GM21528 (cell line): ENCODE data around the gene FTCDNL1.

Experiments used
- ATAC-seq: cut with Tn5 transposase; IDR thresholded peaks from one replicate; pipeline ENCODE4 v1.9.1; 2021; ENCODE audit warnings: mild to moderate bottlenecking, moderate library complexity; ENCODE audit not compliant: unreplicated experiment, low FRiP score

The FTCDNL1 gene

DNA sequence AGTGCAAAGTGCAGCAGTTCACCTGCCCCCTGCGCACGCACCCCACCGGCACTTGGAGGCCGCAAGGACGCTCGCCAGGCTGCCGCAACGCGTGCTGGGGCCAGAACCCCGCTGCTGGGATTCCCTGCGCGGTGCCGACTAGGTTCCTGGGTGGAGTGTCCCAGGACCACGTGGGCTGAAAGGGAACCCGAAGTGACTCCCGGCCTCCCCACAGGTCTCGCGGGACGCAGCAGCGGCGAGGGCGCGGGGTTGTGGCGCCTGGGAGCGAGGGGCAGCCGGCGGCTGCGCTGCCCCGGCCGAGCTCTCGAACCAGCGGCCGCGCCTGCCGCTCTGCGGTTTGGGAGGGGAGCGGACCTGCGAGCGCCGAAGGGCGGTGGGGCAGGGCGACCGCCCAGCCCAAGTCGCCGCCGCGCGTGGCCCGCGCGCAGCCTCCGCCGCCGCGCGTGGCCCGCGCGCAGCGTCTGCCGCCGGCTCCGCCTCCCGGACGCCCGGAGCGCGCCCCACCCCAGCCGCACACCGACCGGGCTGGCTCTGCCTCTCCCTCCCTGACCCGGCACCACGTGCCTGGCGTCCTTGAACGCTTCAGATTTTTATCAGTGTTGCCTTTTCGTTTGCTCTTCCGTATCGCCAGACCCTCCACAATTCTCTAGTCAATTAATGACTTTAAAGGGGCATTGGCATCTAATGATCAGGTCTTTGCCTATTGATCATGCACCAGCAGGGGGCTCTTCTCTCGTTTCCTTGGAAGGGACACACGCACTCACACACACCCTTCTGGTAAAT is at the start of gene FTCDNL1:
FTCDNL1 (minus strand) TSS at position 475 of the 783 bp plus-strand sequence. CDS start 2,230 bp downstream, outside the sequence.
- peak; percentile 99 for ATAC-seq

DNA sequence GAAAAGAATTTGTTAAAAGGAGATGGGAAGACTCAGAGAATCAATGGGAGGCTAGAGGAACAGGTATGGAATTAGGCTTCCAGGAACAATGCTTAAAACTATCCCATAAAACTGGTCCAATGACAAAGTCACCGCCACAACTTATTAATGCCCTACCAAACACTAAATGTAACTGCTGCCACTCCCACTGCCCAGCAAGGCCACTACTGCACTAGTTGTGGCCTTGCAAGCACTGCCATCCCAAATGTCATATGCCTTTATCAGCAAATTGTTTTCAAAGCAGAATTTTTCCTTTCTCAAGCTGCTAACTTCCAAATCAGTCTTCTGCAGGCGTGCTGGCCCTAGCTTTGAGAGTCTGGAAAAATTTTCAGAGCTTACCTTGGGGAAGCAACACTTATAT is 45.6 kb upstream of the FTCDNL1 start:
- no peak for ATAC-seq

DNA sequence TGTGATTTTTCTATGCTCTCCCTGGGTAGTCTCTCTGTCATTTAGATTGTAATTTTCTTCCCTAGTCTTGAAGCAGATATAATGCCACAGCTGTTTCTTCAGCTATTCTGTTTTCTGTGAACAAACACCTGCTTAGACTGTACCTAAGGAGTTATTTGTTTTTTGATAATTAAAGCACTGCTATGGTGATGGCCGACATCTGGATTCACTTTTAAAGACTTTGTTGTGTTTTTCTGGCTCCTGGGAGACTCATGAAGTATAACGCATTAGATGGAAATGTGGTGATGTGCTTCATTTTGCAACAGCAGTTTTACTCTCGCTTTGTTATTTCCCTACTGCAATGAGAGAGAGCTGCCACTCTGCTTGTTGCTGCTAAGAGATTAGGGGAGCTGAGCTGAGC is 44.4 kb upstream of the FTCDNL1 start:
- no peak for ATAC-seq

DNA sequence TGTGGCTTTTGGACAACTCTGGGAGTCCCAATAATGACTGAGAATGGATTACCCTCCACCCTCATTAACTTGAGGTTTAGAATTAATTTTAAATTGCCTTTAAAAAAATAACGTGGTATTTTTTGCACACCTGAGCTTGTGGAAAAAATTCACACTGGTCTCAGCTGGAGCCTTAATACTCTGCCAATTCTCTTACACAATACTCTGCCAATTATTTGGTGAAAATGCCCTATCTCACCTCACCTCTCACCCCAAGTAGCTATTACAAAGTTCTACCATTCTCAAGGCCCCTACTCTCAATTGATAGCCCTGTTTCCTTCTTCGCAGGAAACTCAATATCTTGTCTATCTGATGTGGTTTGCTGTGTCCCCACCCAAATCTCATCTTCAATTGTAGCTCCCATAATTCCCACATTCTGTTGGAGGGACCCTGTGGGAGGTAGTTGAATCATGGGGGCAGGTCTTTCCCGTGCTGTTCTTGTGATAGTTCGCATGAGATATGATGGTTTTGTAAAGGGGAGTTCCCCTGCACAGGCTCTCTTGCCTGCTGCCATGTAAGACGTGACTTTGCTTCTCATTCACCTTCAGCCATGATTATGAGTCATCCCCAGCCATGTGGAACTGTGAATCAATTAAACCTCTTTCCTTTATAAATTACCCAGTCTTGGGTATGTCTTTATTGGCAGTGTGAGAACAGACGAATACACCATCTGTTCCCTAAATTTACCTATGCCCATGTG is 32.7 kb upstream of the FTCDNL1 start:
- ATAC-seq = no peak

DNA sequence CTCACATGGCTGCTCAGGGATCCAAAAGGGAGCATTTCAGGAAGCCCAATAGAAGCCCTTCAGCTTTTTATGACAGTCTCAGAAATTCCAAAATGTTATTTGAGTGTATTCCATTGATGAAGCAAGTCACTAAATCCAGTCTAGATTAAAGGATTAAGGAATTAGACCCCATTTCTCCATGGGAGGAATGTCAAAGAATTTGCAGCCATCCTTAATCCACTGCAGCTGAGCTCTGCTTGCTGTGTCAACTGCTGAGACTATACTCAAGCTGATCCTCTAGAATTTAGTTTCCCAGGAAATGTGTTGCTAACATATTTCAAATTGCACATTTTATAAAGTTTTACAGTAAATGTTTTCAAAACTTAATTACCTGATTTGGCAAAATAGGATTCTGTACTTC is 31.7 kb upstream of the FTCDNL1 start:
- ATAC-seq = no peak

DNA sequence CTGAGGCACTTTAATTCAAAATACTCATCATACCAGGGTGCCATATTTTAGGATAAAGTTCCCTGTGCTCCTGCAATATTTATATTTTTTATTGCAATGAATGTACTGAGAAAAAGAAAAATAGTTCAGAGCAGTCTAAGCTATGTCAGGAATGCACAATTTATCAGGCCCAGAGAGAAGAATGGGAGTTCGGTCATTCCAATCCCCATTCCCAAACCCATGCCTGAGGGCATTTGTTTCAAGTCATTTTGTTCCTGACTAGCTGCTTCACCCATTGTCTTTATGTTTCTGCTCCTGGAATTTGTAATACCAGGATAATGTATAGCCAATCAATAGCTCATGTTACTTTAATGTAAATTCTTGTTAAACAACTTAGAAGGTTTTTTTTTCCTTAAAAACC is 24.4 kb upstream of the FTCDNL1 start:
- no peak for ATAC-seq

DNA sequence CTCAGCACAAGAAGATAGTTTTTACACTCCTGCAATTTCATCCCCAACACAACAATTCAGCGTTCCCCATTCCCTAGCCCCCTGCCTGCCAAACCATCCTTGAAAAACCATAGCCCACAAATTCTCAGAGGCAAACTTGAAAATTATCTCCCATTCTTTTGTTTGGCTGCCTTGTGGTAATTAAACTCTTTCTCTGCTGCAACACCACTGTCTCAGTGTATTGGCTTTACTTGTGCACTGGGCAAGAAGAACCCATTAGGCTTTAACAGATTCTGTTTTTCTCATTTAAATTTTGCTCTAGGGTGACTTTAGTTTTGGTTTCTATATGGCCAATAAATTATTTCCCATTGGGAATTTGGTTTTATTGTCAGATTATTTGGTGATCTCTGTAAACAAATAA is 23.2 kb upstream of the FTCDNL1 start:
- no peak for ATAC-seq

DNA sequence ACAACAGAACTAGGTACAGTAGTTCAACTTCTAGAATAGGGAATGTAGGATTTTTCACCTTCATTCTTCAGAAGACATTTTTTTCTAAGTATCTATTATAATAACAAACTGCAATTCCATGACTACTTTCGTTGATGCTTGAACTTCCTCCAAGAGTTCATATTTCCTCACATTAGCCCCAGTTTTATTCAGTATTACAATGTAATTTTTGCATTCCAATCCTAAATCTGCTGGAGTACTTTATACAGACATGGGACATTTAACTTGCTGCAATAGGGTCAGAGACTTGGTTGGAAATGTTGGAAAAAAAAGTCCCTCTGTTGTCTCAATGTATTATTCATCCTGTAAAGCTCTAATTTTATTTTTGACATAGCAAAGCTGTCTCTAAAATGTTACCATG is 19.6 kb upstream of the FTCDNL1 start:
- no peak for ATAC-seq

DNA sequence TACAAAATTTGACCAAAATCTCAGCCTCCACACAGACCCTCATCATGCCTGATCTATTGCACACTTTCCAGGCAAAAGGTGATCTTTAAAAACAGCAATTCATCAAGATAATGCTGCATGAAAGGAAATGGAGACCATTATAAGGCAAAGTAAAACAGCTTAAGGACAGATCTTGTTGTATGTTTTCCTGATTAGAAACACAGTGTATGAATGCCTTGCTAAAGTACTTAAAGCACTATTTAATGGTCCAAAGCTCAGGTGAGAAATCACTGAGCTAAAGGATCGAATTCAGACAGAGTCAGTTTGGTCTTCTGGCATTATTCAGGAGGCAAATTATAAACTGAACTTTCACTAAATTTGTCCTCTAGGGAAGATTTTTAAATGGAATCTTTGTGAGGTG is 18.7 kb upstream of the FTCDNL1 start:
- no peak for ATAC-seq

DNA sequence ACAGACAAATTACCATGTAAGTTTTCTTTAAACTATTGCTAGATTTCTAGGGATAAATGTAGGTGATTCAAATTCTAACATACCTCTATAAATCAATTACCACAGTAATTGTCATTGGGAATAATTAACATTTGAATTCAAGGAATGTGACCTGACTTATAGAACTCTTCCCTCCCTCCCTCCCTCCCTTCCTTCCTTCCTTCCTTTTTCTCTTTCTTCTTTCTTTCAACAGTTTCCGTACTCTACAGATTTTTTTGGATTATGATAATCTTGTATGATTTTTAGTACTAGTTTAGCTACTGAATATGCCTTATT is 18.2 kb upstream of the FTCDNL1 start:
- no peak for ATAC-seq

DNA sequence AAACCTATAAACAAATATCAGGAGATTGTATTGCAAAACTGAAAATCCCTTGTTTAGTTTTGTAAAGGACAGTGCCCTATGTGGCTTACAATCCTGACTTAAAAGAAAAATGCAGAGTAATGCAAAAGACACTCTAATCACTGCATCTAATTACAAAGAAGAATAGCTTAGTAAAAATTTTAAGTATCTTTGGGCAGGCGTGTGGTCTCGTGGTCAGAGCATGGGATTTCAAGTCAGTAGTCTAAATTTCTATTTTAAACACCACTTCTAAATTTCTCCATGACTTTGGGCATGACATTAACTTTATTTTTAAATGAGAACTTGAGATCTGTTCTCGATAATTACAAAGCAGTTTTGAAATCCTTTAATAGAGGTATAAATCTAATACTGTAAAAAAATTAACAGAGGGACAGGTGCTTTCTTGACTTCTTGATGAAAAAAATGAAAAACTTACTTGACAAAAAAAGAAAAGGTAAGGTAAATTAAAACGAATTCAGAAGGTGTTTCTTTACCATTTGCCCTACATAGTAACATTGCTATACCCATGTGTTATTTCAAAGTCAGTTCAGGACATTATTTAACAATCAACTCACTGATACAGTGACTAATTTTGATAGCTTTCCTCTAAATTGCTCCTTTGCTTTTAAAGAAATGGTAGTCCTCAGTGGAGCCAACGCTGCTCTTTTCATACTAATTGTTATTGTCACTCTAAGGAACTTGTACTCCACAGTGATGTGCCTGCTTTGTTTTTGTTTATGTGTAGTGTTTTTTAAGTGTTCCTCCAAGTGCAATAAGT is 17.6 kb upstream of the FTCDNL1 start:
- ATAC-seq = no peak

DNA sequence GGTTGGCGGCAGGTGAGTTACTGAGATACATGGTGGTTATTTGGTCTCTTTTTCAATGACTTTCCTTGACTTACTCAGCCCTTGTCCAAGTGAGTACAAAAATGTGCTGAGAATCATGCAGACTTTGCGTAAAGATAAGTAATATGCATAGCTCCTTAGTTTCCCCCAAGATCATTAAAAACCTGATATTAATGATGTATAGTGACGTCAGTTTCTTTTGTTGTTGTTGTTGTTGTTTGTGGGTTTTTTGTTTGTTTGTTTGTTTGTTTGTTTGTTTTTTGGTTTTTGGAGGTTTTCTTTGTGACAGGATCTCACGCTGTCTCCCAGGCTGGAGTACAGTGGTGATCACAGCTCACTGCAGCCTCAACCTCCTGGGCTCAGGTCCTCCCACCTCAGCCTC is 14.9 kb upstream of the FTCDNL1 start:
- ATAC-seq = no peak

DNA sequence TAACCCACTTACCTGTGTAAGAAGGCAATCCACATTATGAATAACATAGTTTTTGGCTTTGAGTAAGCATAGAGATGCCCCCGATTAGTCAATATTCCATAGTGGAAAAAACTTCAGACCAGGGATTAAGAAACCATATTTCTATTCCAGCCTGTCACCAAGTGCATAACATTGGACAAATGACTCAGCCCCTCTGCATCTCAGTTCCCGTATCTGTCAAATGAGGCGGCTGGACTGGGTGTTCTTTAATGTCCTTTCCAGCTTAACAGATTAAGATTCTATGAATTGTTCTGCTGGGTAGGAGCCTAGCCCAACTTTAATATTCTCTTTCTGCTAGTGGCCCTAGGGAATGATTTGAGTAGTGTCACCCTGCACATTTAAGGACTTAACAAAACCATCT is 11.8 kb upstream of the FTCDNL1 start:
- no peak for ATAC-seq

DNA sequence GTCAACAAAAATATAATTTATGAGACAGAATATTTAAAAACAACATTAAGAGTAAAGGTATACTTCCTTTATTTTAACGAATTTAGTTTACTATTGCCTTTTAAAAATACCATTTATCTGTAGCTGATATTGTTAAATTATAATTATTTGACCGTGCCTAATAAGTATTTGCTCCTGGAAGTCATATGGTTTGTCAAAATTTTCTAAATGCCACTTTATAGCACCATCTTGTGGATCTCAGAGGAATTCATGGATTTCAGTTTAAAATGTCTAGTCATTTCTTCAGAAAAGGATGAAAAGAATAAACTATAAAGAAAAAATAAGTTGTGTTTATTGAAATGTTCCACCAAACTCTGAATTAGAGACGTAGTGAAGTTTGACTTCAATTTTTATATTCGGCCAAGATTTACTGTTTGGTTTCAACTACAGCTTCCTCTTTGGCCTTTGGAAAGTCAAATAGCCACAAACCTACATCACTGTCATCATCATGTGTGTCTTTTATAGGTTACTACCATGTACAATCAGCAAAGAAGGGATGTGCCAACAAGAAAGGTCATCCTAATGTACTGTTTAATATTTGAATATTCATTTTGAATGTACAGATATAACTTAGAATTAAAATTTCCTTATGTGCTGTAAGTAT is 10.3 kb upstream of the FTCDNL1 start:
- no peak for ATAC-seq

DNA sequence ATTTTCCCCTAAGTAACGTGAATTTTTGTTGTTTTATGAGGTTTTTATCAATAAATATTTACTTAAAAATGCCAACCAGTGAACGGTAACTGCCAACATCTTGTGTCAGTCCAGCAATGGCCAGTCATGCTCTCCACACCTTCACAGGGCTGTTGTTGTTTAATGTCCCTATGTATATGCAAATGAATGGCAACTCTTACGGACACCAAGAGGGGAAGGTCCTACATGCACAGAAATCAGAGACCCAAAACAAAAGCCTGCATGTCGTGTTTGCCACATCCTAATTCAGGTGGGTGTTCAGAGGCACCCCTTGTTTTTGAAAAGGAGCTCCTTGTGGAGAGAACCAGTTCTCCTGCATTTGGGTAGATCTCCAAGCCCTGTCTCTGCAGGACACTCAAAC is 4.8 kb upstream of the FTCDNL1 start:
- ATAC-seq = no peak

DNA sequence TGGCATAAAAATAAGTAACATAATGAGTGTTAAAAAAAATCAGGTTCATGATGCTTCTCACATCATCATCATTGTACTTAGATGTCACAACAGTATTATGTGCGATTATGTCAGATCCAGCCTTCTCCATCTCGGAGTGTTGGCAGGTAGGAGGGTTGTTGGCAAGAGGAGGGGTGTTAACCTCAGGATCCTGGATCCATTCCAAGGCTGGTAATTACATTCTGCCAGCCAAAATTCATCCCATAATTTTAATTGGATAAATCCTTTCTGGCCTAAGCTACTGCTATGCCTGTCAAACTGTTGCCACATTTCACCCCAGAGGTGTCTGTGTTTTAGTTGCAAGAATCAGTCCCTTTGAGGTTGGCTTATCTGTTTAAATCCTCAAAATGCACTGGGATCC is 891 bp upstream of the FTCDNL1 start:
- ATAC-seq = no peak

DNA sequence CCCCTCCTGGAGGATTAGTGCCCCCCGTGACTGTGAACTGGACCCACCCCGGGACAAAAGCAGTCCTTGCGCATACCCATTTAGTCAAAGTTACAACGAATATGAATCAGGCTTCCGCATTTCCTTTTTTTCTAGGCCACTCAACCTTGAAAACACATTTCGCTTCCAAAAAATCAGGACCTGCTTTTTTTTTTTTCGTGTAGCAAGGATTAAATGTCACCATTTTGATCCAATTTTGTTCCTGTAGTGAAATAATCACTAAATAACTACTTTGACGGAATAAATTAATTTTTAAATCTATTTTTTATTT is 464 bp upstream of the FTCDNL1 start:
- ATAC-seq = no peak

DNA sequence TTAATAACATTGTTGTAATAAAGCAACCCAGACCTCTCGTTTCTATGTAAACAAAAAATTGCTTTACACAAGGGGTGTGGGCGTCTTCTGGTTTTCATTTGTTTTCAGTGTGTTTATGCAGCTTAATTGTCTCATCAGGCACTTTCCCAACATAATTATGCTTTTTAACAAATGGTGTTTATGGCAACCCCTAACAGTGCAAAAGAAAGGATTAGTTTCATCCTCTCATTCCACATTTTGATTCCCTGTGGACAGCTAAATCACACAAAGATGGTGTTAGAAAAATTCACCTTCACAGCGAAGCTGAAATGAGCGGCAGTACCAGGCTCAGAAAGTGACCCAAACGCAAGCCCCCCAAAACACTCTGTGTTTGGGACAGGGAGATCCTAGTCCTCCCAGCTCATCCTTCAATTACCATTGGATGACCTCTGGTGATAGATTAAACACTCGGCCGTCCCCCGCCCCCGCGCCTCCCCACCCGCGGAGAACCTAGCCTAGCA is 724 bp downstream of the FTCDNL1 start:
- ATAC-seq = no peak

DNA sequence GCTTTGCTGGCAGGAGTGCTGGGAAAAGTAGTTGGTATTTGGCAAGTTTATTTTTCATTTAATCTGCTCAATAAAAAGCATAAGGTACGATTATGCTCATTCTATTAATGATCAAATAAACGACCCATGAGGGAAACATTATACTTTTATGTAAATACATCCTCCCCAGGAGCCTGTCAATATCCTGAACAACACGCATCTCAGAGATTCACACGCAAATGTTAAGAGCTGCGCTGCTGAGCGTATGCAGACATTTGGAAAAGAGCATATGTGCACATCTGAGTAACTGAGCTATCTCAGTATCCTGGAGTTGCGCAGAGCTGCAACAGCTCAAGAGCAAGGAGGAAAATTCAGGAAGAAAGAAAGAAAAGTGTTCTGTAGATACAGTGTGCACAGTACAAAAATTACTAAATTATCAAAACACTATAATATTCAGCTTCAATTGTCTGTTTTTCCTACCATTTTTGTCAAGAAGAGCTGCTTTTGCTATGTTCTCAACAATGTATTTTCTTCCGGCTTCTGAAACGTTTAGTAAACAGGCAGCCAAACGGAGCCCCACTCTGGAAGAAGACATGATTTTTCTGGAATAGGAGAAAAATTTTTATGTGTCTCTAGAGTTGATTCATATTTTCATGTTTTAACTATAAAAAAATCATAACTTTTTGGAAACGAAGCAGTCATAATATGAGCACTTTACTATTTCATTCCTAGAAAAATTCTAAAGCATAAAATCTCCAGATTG is 2.4 kb downstream of the FTCDNL1 start:
- ATAC-seq = no peak

DNA sequence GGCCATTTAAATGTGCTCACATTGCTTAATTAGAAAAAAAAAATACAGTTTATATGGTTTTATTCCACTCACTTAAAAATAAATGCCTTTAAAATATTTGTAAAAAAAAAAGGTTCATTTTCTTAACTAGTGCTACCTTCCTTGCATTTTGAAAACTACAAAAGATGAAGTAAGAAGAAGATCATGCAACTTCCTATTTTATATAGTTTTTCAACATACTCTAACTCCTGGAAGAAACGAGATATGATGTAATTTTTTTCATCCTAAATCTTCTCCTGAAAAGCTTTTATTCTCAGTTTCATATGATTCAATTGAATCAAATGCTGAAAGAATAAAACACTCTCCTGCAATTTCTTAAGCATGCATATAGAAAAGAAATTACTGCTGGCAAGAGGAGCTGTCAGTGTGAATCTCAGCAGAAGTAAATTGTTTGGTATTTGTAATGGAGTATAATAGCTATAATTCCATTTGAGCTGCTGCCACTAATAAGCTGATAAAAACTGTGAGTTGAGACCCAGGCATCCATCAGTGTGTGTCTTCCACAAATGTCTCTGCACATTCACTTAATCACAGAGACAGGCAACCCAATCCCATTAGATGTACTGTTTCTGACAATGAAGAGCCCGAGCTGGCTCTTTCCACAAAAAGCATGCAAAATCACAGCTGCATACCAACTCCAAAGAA is 3.7 kb downstream of the FTCDNL1 start:
- no peak for ATAC-seq
